ENCODE results near the gene MGAT3. TPM values are rescaled to one million over a fixed set of nuclear protein-coding genes. Genes with fewer than 3 reads are reported as not detected.

MGAT3 gene
- total and polyA plus RNA-seq, 9 of the 15 experiments (the other 6 are each of a cell fraction or from before 2014, with no cell fraction given): 0.10 to 11.5 (median 4.6) TPM

GRCh38 chr22:39502109-39502788 lies 45.4 kb downstream of the MGAT3 start, which contains the start of gene MIEF1 (continued):
- no peak for TF ChIP-seq AFF1 (IDR thresholded peaks at IDR 0.05; ENCODE audit: low read depth in 1 of 2, partially characterized antibody in 2 of 2)
- peak; percentile 50 for TF ChIP-seq MXD1 (CRISPR knock-in tag; IDR thresholded peaks at IDR 0.05; ENCODE audit: borderline replicate concordance, poor library complexity, severe bottlenecking)
- no peak for TF ChIP-seq MED1 (CRISPR knock-in tag; IDR thresholded peaks at IDR 0.05; ENCODE audit: borderline replicate concordance)
- no peak for TF ChIP-seq ZNF140 (CRISPR knock-in tag; IDR thresholded peaks at IDR 0.05)
- no peak for TF ChIP-seq CEBPZ (IDR thresholded peaks at IDR 0.05; ENCODE audit: borderline replicate concordance, low read depth, low read length)
- TF ChIP-seq ZNF408 (CRISPR knock-in tag; IDR thresholded peaks at IDR 0.05; ENCODE audit: low read depth): no peak
- no peak for TF ChIP-seq ZNF79 (CRISPR knock-in tag; IDR thresholded peaks at IDR 0.05; ENCODE audit: low read depth)
- TF ChIP-seq ADNP (tag; IDR thresholded peaks at IDR 0.05): no peak
- TF ChIP-seq CBX5 (IDR thresholded peaks at IDR 0.05; ENCODE audit: borderline replicate concordance, low read depth): no peak
- no peak for TF ChIP-seq CBX2 (IDR thresholded peaks at IDR 0.05; ENCODE audit: insufficient read depth, low read length, poor library complexity, severe bottlenecking)
- no peak for TF ChIP-seq THRA (IDR thresholded peaks at IDR 0.05)
- peak; percentile 98 for TF ChIP-seq NR2C1 (IDR thresholded peaks at IDR 0.05)
- TF ChIP-seq NR2C1 (tag; IDR thresholded peaks at IDR 0.05): peak; percentile 99
- TF ChIP-seq ETV5 (CRISPR knock-in tag; IDR thresholded peaks at IDR 0.05; ENCODE audit: low read depth): no peak
- no peak for TF ChIP-seq CHD4 (IDR thresholded peaks at IDR 0.05; ENCODE audit: insufficient read depth, insufficient replicate concordance, low read depth, low read length, poor library complexity, severe bottlenecking)
- TF ChIP-seq ZNF274 (IDR thresholded peaks at IDR 0.05; ENCODE audit: borderline replicate concordance, low read depth, low read length): no peak
